HAP-1 (cell line): Measurements from ENCODE around the gene KLK1.

Experiments used
- DNase-seq, 2 experiments: peaks; one replicate each; pipeline ENCODE4 v3.0.0-alpha.2; 2016 to 2020; ENCODE audit warnings: low spot score in 2 of 2
- H3K27me3 ChIP-seq: fragments of 250-450 bp; sonication (Bioruptor Pico); 2 replicates; pipeline ENCODE4 v1.5.1; 2020; ENCODE audit warnings: low read depth, mild to moderate bottlenecking, moderate library complexity
- H3K36me3 ChIP-seq: fragments of 250-450 bp; sonication (Bioruptor Pico); replicated peaks from 2 replicates; pipeline ENCODE4 v1.5.1; 2020; ENCODE audit warnings: mild to moderate bottlenecking
- H3K4me1 ChIP-seq: fragments of 250-450 bp; sonication (Bioruptor Pico); 2 replicates; pipeline ENCODE4 v1.5.1; 2020; ENCODE audit warnings: mild to moderate bottlenecking
- H3K4me3 ChIP-seq: fragments of 250-450 bp; sonication (Bioruptor Pico); 2 replicates; pipeline ENCODE4 v1.5.1; 2020; ENCODE audit warnings: mild to moderate bottlenecking, moderate library complexity
- H3K9me3 ChIP-seq: fragments of 250-450 bp; sonication (Bioruptor Pico); 2 replicates; pipeline ENCODE4 v1.5.1; 2020; ENCODE audit warnings: mild to moderate bottlenecking, moderate library complexity
- in situ Hi-C: fragments of 300-500 bp; cut with MboI; formaldehyde crosslinking; loops from 3 replicates; pipeline ENCODE4 v1.14.3; 2020; ENCODE audit warnings: low sequenced_read_pairs, inconsistent platforms, mixed read lengths

The KLK1 gene

GRCh38 chr19:50823389-50824042, at the start of gene KLK1:
Gene KLK1 (minus strand): TSS chr19:50823787. CDS start chr19:50823748, 39 bp downstream.
- H3K9me3 ChIP-seq = no peaks in the 10 kb centered on the region
- H3K4me3 ChIP-seq = no peak within 1 kb of the TSS
- no peaks in the 10 kb centered on the region for H3K36me3 ChIP-seq
- DNase-seq = no peak
- no peaks in the 10 kb centered on the region for H3K4me1 ChIP-seq
- H3K27me3 ChIP-seq = peaks cover 5% of the 10 kb centered on the region; the same call in 1 of the 2 replicates
- in situ Hi-C loops = no loop called here

- H3K4me1 ChIP-seq = no peaks in the 10 kb centered on the region
- DNase-seq = no peak
- H3K9me3 ChIP-seq = no peaks in the 10 kb centered on the region
- peaks cover 24% of the 10 kb centered on the region for H3K27me3 ChIP-seq
- no peak within 1 kb of the TSS for H3K4me3 ChIP-seq
- no peaks in the 10 kb centered on the region for H3K36me3 ChIP-seq
- in situ Hi-C loops = no loop called here
Measured at GRCh38 chr19:50873056-50873455, 49.5 kb upstream of the KLK1 start, which contains the start of gene KLK2. Gene KLK2 (plus strand): TSS chr19:50873439. CDS start chr19:50873474, 35 bp downstream.

- H3K4me1 ChIP-seq = no peaks in the 10 kb centered on the region
- in situ Hi-C loops = no loop called here
- H3K27me3 ChIP-seq = peaks cover 18% of the 10 kb centered on the region
- no peak overlapping the region for H3K4me3 ChIP-seq
- peak in 1 of 2 experiments; percentile 65 for DNase-seq
- H3K36me3 ChIP-seq = no peaks in the 10 kb centered on the region
- no peaks in the 10 kb centered on the region for H3K9me3 ChIP-seq
Measured at GRCh38 chr19:50870417-50871089, 47.0 kb upstream of the KLK1 start.

GRCh38 chr19:50869479-50869878, 45.9 kb upstream of the KLK1 start:
- H3K27me3 ChIP-seq = peaks cover 7% of the 10 kb centered on the region

GRCh38 chr19:50861496-50862286, 38.1 kb upstream of the KLK1 start:
- Histone ChIP-seq H3K27me3 (peaks cover 9% of the 10 kb centered on the region), H3K4me1 (no peaks in the 10 kb centered on the region), H3K9me3 (no peaks in the 10 kb centered on the region), H3K36me3 (no peaks in the 10 kb centered on the region), H3K4me3 (no peak overlapping the region)
- no peak for DNase-seq
- in situ Hi-C loops = no loop called here

More at GRCh38 chr19:50869479-50869878, 45.9 kb upstream of the KLK1 start:
- Histone ChIP-seq H3K4me3 (no peak overlapping the region), H3K4me1 (no peaks in the 10 kb centered on the region), H3K36me3 (no peaks in the 10 kb centered on the region), H3K9me3 (no peaks in the 10 kb centered on the region)
- no peak for DNase-seq
- in situ Hi-C loops = no loop called here

GRCh38 chr19:50861010-50861409, 37.4 kb upstream of the KLK1 start:
- in situ Hi-C loops = no loop called here
- no peaks in the 10 kb centered on the region for H3K9me3 ChIP-seq
- peaks cover 12% of the 10 kb centered on the region for H3K27me3 ChIP-seq

GRCh38 chr19:50859849-50860248, 36.3 kb upstream of the KLK1 start:
- H3K4me1 ChIP-seq = no peaks in the 10 kb centered on the region
- H3K36me3 ChIP-seq = no peaks in the 10 kb centered on the region
- DNase-seq = no peak
- peaks cover 12% of the 10 kb centered on the region for H3K27me3 ChIP-seq
- H3K9me3 ChIP-seq = no peaks in the 10 kb centered on the region
- no peak overlapping the region for H3K4me3 ChIP-seq
- in situ Hi-C loops = no loop called here

More at GRCh38 chr19:50861010-50861409, 37.4 kb upstream of the KLK1 start:
- Histone ChIP-seq H3K4me3 (no peak overlapping the region), H3K36me3 (no peaks in the 10 kb centered on the region), H3K4me1 (no peaks in the 10 kb centered on the region)
- DNase-seq = no peak

- in situ Hi-C loops = no loop called here
- DNase-seq = no peak
- H3K4me1 ChIP-seq = no peaks in the 10 kb centered on the region
Measured at GRCh38 chr19:50858886-50859285, 35.3 kb upstream of the KLK1 start.

GRCh38 chr19:50857366-50857765, 33.8 kb upstream of the KLK1 start:
- Histone ChIP-seq H3K4me3 (no peak overlapping the region), H3K27me3 (peaks cover 7% of the 10 kb centered on the region), H3K36me3 (no peaks in the 10 kb centered on the region), H3K4me1 (no peaks in the 10 kb centered on the region), H3K9me3 (no peaks in the 10 kb centered on the region)
- DNase-seq = no peak
- in situ Hi-C loops = no loop called here

More at GRCh38 chr19:50858886-50859285, 35.3 kb upstream of the KLK1 start:
- no peak overlapping the region for H3K4me3 ChIP-seq
- H3K36me3 ChIP-seq = no peaks in the 10 kb centered on the region
- H3K27me3 ChIP-seq = peaks cover 12% of the 10 kb centered on the region
- H3K9me3 ChIP-seq = no peaks in the 10 kb centered on the region

- DNase-seq = no peak
- Histone ChIP-seq H3K9me3 (no peaks in the 10 kb centered on the region), H3K27me3 (peaks cover 6% of the 10 kb centered on the region), H3K36me3 (no peaks in the 10 kb centered on the region), H3K4me3 (no peak within 1 kb of the TSS), H3K4me1 (no peaks in the 10 kb centered on the region)
- in situ Hi-C loops = no loop called here
Measured at GRCh38 chr19:50854636-50855410, 31.2 kb upstream of the KLK1 start, which contains the start of gene KLK3. Gene KLK3 (plus strand): TSS chr19:50854915. CDS start chr19:50854956, 41 bp downstream.

GRCh38 chr19:50851620-50852019, 28.0 kb upstream of the KLK1 start:
- DNase-seq = no peak
- Histone ChIP-seq H3K4me3 (no peak overlapping the region), H3K9me3 (no peaks in the 10 kb centered on the region), H3K27me3 (peaks cover 2% of the 10 kb centered on the region; the same call in 1 of the 2 replicates), H3K36me3 (no peaks in the 10 kb centered on the region), H3K4me1 (no peaks in the 10 kb centered on the region)
- in situ Hi-C loops = no loop called here

- no peaks in the 10 kb centered on the region for H3K4me1 ChIP-seq
- no peak overlapping the region for H3K4me3 ChIP-seq
- H3K36me3 ChIP-seq = no peaks in the 10 kb centered on the region
- in situ Hi-C loops = no loop called here
- H3K27me3 ChIP-seq = no peaks in the 10 kb centered on the region; the same call in 1 of the 2 replicates
- DNase-seq = no peak
- H3K9me3 ChIP-seq = no peaks in the 10 kb centered on the region
Measured at GRCh38 chr19:50850738-50851137, 27.2 kb upstream of the KLK1 start.

GRCh38 chr19:50844296-50844935, 20.8 kb upstream of the KLK1 start:
- in situ Hi-C loops = no loop called here
- H3K36me3 ChIP-seq = no peaks in the 10 kb centered on the region
- H3K9me3 ChIP-seq = no peaks in the 10 kb centered on the region
- H3K4me1 ChIP-seq = no peaks in the 10 kb centered on the region
- DNase-seq = no peak
- H3K4me3 ChIP-seq = no peak overlapping the region
- peaks cover 4% of the 10 kb centered on the region for H3K27me3 ChIP-seq
